ENCODE results near the gene BBIP1. TPM values are rescaled to one million over a fixed set of nuclear protein-coding genes. Genes with fewer than 3 reads are reported as not detected.

The BBIP1 gene
- polyA plus RNA-seq, 1 donor from 2014 or later, result 73.3 TPM

GRCh38 chr10:110881905-110882304 lies 37.1 kb downstream of the BBIP1 start:
- Histone ChIP-seq H2AFZ (ENCODE audit: low read depth, low read length) (no peak overlapping the region), H3K4me2 (ENCODE audit: low read length) (no peak overlapping the region), H3K4me3 (ENCODE audit: low read length) (no peak overlapping the region), H3K9me3 (ENCODE audit: low read length) (no peaks in the 10 kb centered on the region), H3K27me3 (ENCODE audit: insufficient read depth, low read depth, low read length) (no peaks in the 10 kb centered on the region), H3K27ac (ENCODE audit: low read length) (no peak overlapping the region), H3F3A (ENCODE audit: insufficient read depth, low read length, poor library complexity, severe bottlenecking) (no peaks in the 10 kb centered on the region), H3K79me2 (replicated peaks; ENCODE audit: insufficient read depth, low read length) (peaks cover 8% of the 10 kb centered on the region), H3K36me3 (ENCODE audit: insufficient read depth, low read length) (peaks cover 3% of the 10 kb centered on the region), H4K20me1 (ENCODE audit: insufficient read depth) (no peaks in the 10 kb centered on the region), H3K9ac (ENCODE audit: low read length) (no peak overlapping the region), H3K9me2 (ENCODE audit: insufficient read depth, low read length) (no peaks in the 10 kb centered on the region)
- TF ChIP-seq TAF1 (IDR thresholded peaks at IDR 0.05; ENCODE audit: low read depth) (no peak), POLR2AphosphoS5 (IDR thresholded peaks at IDR 0.05) (no peak), SMC3 (conservative IDR thresholded peaks at IDR 0.05; ENCODE audit: poor library complexity) (no peak), EP300 (conservative IDR thresholded peaks at IDR 0.05; ENCODE audit: poor library complexity, severe bottlenecking) (no peak), EZH2 (IDR thresholded peaks at IDR 0.05; ENCODE audit: borderline replicate concordance, insufficient read depth, low read length, poor library complexity, severe bottlenecking) (no peak), REST (IDR thresholded peaks at IDR 0.05; ENCODE audit: borderline replicate concordance) (no peak), MXI1 (conservative IDR thresholded peaks at IDR 0.05; ENCODE audit: poor library complexity, severe bottlenecking) (no peak), RAD21 (conservative IDR thresholded peaks at IDR 0.05) (no peak)
- TF ChIP-seq, protein P1, sequence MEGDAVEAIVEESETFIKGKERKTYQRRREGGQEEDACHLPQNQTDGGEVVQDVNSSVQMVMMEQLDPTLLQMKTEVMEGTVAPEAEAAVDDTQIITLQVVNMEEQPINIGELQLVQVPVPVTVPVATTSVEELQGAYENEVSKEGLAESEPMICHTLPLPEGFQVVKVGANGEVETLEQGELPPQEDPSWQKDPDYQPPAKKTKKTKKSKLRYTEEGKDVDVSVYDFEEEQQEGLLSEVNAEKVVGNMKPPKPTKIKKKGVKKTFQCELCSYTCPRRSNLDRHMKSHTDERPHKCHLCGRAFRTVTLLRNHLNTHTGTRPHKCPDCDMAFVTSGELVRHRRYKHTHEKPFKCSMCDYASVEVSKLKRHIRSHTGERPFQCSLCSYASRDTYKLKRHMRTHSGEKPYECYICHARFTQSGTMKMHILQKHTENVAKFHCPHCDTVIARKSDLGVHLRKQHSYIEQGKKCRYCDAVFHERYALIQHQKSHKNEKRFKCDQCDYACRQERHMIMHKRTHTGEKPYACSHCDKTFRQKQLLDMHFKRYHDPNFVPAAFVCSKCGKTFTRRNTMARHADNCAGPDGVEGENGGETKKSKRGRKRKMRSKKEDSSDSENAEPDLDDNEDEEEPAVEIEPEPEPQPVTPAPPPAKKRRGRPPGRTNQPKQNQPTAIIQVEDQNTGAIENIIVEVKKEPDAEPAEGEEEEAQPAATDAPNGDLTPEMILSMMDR (IDR thresholded peaks at IDR 0.05; ENCODE audit: poor library complexity, severe bottlenecking), result no peak

DNA sequence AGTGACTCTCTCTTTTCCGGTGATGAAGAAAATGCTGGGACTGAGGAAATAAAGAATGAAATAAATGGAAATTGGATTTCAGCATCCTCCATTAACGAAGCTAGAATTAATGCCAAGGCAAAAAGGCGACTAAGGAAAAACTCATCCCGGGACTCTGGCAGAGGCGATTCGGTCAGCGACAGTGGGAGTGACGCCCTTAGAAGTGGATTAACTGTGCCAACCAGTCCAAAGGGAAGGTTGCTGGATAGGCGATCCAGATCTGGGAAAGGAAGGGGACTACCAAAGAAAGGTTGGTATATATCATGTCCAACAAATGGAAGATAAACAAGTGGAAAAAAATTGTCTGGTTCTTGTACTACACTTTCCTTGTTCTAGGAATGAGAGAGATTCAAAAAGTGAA lies 37.7 kb downstream of the BBIP1 start:
- Histone ChIP-seq H3K27me3 (ENCODE audit: insufficient read depth, low read depth, low read length) (no peaks in the 10 kb centered on the region), H3K4me2 (ENCODE audit: low read length) (no peak overlapping the region), H4K20me1 (ENCODE audit: insufficient read depth) (no peaks in the 10 kb centered on the region), H3K9me2 (ENCODE audit: insufficient read depth, low read length) (no peaks in the 10 kb centered on the region), H3K79me2 (replicated peaks; ENCODE audit: insufficient read depth, low read length) (peaks cover 15% of the 10 kb centered on the region), H3K36me3 (ENCODE audit: insufficient read depth, low read length) (peaks cover 2% of the 10 kb centered on the region), H3K9ac (ENCODE audit: low read length) (no peak overlapping the region), H3K27ac (ENCODE audit: low read length) (no peak overlapping the region), H3K4me3 (ENCODE audit: low read length) (no peak overlapping the region), H3K9me3 (ENCODE audit: low read length) (no peaks in the 10 kb centered on the region), H3F3A (ENCODE audit: insufficient read depth, low read length, poor library complexity, severe bottlenecking) (no peaks in the 10 kb centered on the region), H2AFZ (ENCODE audit: low read depth, low read length) (no peak overlapping the region)
- TF ChIP-seq EP300 (conservative IDR thresholded peaks at IDR 0.05; ENCODE audit: poor library complexity, severe bottlenecking) (no peak), TAF1 (IDR thresholded peaks at IDR 0.05; ENCODE audit: low read depth) (no peak), EZH2 (IDR thresholded peaks at IDR 0.05; ENCODE audit: borderline replicate concordance, insufficient read depth, low read length, poor library complexity, severe bottlenecking) (no peak), SMC3 (conservative IDR thresholded peaks at IDR 0.05; ENCODE audit: poor library complexity) (no peak)
